Measurements from ENCODE around the gene TTC28. TPM values are rescaled to one million over a fixed set of nuclear protein-coding genes. Genes with fewer than 3 reads are reported as not detected.

The TTC28 gene
- total and polyA plus RNA-seq, 7 donors: 0.23 to 102 (median 46.1) TPM

DNA sequence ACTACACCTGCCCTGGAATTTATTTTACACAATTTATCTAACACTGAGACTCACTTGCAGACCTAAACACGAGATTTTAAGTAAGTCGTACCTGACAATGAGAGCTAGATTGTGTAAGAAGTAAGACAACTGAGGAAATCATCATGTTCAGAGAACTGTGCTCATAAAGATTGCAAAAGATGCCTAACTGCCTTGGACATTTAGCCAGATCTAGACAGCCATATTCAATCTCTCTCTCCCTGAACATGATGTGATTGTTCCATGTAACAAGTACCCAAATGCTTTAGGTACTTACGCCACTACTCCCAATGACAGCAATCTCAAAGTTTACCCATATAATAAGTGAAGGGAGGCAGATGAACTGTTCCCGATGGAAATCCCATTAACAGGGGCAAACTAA, 550.8 kb downstream of the TTC28 start:
- Histone ChIP-seq H3K27me3 (no peaks in the 10 kb centered on the region), H3K9me3 (no peaks in the 10 kb centered on the region), H3K36me3 (no peaks in the 10 kb centered on the region), H3K27ac (no peak overlapping the region), H3K4me1 (no peaks in the 10 kb centered on the region), H3K4me3 (no peak overlapping the region)
- no peak for DNase-seq
- 89 to 93% methylated on average over 4 of the region's 4 CpGs for WGBS, 2 donors
- intact Hi-C loops (cut with DNase I): no loop called here
- TF ChIP-seq POLR2AphosphoS5 (IDR thresholded peaks at IDR 0.05) (no peak), EP300 (IDR thresholded peaks at IDR 0.05) (no peak), POLR2A (IDR thresholded peaks at IDR 0.05) (no peak)
- TF ChIP-seq, protein P1, sequence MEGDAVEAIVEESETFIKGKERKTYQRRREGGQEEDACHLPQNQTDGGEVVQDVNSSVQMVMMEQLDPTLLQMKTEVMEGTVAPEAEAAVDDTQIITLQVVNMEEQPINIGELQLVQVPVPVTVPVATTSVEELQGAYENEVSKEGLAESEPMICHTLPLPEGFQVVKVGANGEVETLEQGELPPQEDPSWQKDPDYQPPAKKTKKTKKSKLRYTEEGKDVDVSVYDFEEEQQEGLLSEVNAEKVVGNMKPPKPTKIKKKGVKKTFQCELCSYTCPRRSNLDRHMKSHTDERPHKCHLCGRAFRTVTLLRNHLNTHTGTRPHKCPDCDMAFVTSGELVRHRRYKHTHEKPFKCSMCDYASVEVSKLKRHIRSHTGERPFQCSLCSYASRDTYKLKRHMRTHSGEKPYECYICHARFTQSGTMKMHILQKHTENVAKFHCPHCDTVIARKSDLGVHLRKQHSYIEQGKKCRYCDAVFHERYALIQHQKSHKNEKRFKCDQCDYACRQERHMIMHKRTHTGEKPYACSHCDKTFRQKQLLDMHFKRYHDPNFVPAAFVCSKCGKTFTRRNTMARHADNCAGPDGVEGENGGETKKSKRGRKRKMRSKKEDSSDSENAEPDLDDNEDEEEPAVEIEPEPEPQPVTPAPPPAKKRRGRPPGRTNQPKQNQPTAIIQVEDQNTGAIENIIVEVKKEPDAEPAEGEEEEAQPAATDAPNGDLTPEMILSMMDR (IDR thresholded peaks at IDR 0.05): no peak

DNA sequence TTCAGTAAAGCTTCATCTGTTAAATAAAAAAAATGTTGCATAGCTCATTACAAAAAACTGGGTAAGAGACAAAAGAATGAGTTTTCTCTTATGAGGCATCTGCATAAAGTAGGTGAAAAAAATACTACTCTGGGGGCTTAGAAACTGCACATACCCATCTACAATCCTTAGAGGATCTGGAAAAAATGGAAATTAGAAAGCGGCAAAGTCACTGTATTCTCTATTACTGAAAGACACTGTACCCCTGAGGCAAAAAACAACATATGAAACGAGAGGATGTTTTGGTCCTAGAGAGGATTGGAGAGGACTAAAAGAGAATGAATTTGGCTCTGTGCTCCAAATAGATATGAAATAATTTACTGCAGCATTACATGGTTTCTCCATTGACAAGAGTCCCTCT, 553.8 kb downstream of the TTC28 start:
- TF ChIP-seq, protein P1 (IDR thresholded peaks at IDR 0.05): no peak
- TF ChIP-seq EP300 (IDR thresholded peaks at IDR 0.05) (no peak), POLR2A (IDR thresholded peaks at IDR 0.05) (no peak), POLR2AphosphoS5 (IDR thresholded peaks at IDR 0.05) (no peak)
- DNase-seq: no peak
- Histone ChIP-seq H3K9me3 (no peaks in the 10 kb centered on the region), H3K27me3 (no peaks in the 10 kb centered on the region), H3K27ac (no peak overlapping the region), H3K36me3 (no peaks in the 10 kb centered on the region), H3K4me1 (no peaks in the 10 kb centered on the region), H3K4me3 (no peak overlapping the region)
- 88 to 90% methylated on average over 2 of the region's 2 CpGs for WGBS, 2 donors
- intact Hi-C loops (cut with DNase I): no loop called here

DNA sequence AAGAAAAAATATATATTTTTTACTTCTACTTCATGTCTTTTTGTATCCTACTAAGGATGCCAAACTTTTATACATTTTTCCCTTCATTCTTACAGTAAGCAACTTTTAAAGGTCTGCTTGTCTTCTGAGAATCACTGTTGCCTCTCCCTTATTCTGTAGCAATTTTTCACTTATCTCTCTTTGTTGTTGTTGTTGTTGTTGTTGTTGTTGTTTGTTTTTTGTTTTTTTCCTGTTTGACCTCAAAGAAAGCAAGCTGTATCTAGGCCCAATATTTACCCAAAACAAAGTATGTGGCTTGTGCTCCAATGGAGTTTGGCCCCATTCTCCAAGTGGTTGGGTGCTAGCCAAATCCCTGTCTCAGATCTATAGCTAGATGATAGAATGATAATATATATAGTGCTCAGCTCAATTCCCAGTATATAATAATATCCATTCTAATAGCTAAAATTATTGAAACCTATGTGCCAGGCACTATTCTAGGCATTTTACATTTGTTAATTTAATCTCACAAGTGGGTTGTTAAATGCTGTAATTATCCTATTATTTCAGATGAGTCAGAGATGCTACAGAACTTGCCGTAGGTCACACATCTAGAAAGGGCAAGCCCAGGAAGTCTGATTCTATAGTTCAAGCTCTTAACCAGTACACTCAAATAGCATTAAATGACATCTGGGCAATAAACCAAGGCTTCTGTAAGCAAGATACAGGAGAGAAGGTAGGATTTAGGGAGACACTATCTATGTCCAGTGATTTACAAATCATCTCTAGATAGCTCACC, 555.5 kb downstream of the TTC28 start:
- DNase-seq: no peak
- intact Hi-C loops (cut with DNase I): no loop called here
- Histone ChIP-seq H3K4me1 (peaks cover 0 to 7% (median 2%) of the 10 kb centered on the region in 4 donors), H3K36me3 (no peaks in the 10 kb centered on the region), H3K27ac (no peak overlapping the region), H3K27me3 (no peaks in the 10 kb centered on the region), H3K4me3 (no peak overlapping the region), H3K9me3 (no peaks in the 10 kb centered on the region)
- TF ChIP-seq POLR2AphosphoS5 (IDR thresholded peaks at IDR 0.05): no peak
- WGBS, 2 donors: 81 to 83% methylated on average over 1 of the region's 1 CpG

DNA sequence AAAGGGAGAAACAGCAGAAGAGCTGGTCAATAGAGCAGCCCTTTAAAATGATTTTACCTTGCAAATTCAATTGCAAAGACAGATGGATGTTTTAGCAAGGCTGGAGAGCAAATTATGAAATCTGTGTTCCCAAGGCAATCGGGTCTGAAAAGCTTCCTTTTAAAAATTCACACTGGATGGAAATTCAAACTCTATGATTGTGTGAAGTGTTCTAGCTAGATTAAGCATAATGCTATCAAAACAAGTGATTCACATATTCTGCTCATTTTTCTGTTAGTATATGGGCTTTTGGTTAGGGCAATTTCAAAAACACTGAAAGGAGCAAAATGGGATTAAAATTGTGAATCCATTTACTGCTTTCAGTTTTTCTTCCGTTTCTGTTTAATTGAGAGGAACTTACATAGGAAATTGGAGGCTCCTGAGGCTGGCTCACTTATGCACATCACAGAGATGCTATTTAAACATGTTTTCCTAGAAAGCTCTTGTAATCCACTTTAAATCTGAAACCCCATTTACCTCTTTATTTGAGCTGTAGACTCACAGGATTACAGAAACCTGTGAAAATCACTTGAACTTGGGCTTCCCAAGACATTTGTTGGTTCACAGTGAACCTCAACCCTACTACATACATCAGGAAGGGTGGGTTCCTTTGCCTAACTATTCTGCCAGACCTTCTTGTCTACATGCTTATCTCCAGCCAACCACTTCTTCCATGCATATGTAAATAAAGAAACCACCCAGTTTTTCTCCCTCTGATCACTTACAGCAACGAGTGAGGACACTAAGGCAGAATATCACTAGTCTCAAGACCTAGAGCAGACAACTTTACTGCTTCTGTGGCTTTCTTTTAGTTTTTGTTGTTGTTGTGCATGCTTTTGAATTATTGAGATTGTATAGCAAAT, 558.7 kb downstream of the TTC28 start:
- Histone ChIP-seq H3K36me3 (no peaks in the 10 kb centered on the region), H3K27ac (no peak overlapping the region), H3K27me3 (no peaks in the 10 kb centered on the region), H3K4me1 (peaks cover 0 to 32% (median 20%) of the 10 kb centered on the region in 4 donors), H3K9me3 (no peaks in the 10 kb centered on the region), H3K4me3 (no peak overlapping the region)
- TF ChIP-seq, protein P1 (IDR thresholded peaks at IDR 0.05): no peak
- no peak for TF ChIP-seq POLR2A (IDR thresholded peaks at IDR 0.05)
- no peak for TF ChIP-seq EP300 (IDR thresholded peaks at IDR 0.05)
- TF ChIP-seq POLR2AphosphoS5 (IDR thresholded peaks at IDR 0.05): no peak
- intact Hi-C loops (cut with DNase I): no loop called here
- WGBS, 2 donors: 64 to 65% methylated on average over 3 of the region's 3 CpGs
- no peak for DNase-seq

Data from sigmoid colon (tissue), 7 donors.